HepG2 (cell line): ENCODE data around the gene MYO1B. TPM values are rescaled to one million over a fixed set of nuclear protein-coding genes. Genes with fewer than 3 reads are reported as not detected.

ENCODE experiments used
- ARHGAP35 ChIP-seq: sonication (generic); formaldehyde crosslinking; IDR thresholded peaks from 2 replicates; pipeline ENCODE4 v1.9.0; 2022; ENCODE audit warnings: mild to moderate bottlenecking, inconsistent platforms, moderate library complexity, missing genetic modification reagents, borderline replicate concordance
- BRD4 ChIP-seq: sonication (generic); formaldehyde crosslinking; IDR thresholded peaks from 2 replicates; pipeline ENCODE4 v1.4.0; 2020; ENCODE audit warnings: missing genetic modification reagents
- CC2D1A ChIP-seq: sonication (generic); formaldehyde crosslinking; IDR thresholded peaks from 2 replicates; pipeline ENCODE4 v1.8.1; 2023; ENCODE audit warnings: mild to moderate bottlenecking, missing genetic modification reagents
- GZF1 ChIP-seq: sonication (generic); formaldehyde crosslinking; IDR thresholded peaks from 2 replicates; pipeline ENCODE4 v1.5.1; 2020; ENCODE audit warnings: mild to moderate bottlenecking, missing genetic modification reagents
- HOMEZ ChIP-seq: IDR thresholded peaks from 2 replicates; pipeline ENCODE4 v1.6.1; 2016; ENCODE audit warnings: low read depth
- KLF9 ChIP-seq: IDR thresholded peaks from 2 replicates; pipeline ENCODE4 v1.6.1; 2016; ENCODE audit warnings: low read depth
- MTF2 ChIP-seq: sonication (generic); formaldehyde crosslinking; IDR thresholded peaks from 2 replicates; pipeline ENCODE4 v1.5.0; 2020; ENCODE audit warnings: missing genetic modification reagents, borderline replicate concordance
- NFKBIZ ChIP-seq: IDR thresholded peaks from 2 replicates; pipeline ENCODE4 v1.6.1; 2018; ENCODE audit warnings: missing genetic modification reagents, missing compliant biosample characterization
- NR3C1 ChIP-seq: sonication (generic); formaldehyde crosslinking; IDR thresholded peaks from 2 replicates; pipeline ENCODE4 v1.4.0; 2020; ENCODE audit warnings: missing genetic modification reagents
- PBX2 ChIP-seq: IDR thresholded peaks from 2 replicates; pipeline ENCODE4 v1.6.1; 2016; ENCODE audit warnings: control low read depth
- PHF8 ChIP-seq: sonication (generic); formaldehyde crosslinking; IDR thresholded peaks from 2 replicates; pipeline ENCODE4 v1.5.0; 2020; ENCODE audit warnings: missing genetic modification reagents
- POGZ ChIP-seq: sonication (generic); formaldehyde crosslinking; IDR thresholded peaks from 2 replicates; pipeline ENCODE4 v1.4.0; 2020; ENCODE audit warnings: mild to moderate bottlenecking, missing genetic modification reagents
- POLR2G ChIP-seq: fragments of 200-400 bp; formaldehyde crosslinking; IDR thresholded peaks from 2 replicates; pipeline ENCODE4 v1.6.1; 2018; ENCODE audit warnings: mild to moderate bottlenecking, low read depth, low read length, moderate library complexity
- RARG ChIP-seq: sonication (generic); formaldehyde crosslinking; IDR thresholded peaks from 2 replicates; pipeline ENCODE4 v1.4.0; 2020; ENCODE audit warnings: low read depth, mild to moderate bottlenecking, missing genetic modification reagents
- RFX5 ChIP-seq: IDR thresholded peaks from 2 replicates; pipeline ENCODE4 v1.6.1; 2011; ENCODE audit warnings: low read depth, low read length, improper control_type of control experiment
- RORA ChIP-seq: sonication (generic); formaldehyde crosslinking; IDR thresholded peaks from 2 replicates; pipeline ENCODE4 v1.5.0; 2020; ENCODE audit warnings: mild to moderate bottlenecking, missing genetic modification reagents, moderate library complexity
- SP5 ChIP-seq: IDR thresholded peaks from 2 replicates; pipeline ENCODE4 v1.6.1; 2016; ENCODE audit warnings: low read depth, borderline replicate concordance
- SPEN ChIP-seq: sonication (generic); formaldehyde crosslinking; IDR thresholded peaks from 2 replicates; pipeline ENCODE4 v1.5.1; 2020; ENCODE audit warnings: low read depth, mild to moderate bottlenecking, missing genetic modification reagents
- TERF1 ChIP-seq: sonication (generic); formaldehyde crosslinking; IDR thresholded peaks from 2 replicates; pipeline ENCODE4 v1.8.0; 2022; ENCODE audit warnings: mild to moderate bottlenecking, missing genetic modification reagents, moderate library complexity
- THAP7 ChIP-seq: sonication (generic); formaldehyde crosslinking; IDR thresholded peaks from 2 replicates; pipeline ENCODE4 v1.8.1; 2023; ENCODE audit warnings: mild to moderate bottlenecking, missing genetic modification reagents
- TRAFD1 ChIP-seq: sonication (generic); formaldehyde crosslinking; IDR thresholded peaks from 2 replicates; pipeline ENCODE4 v1.5.1; 2020; ENCODE audit warnings: missing genetic modification reagents, mild to moderate bottlenecking, borderline replicate concordance
- TRIM24 ChIP-seq: sonication (generic); formaldehyde crosslinking; IDR thresholded peaks from 2 replicates; pipeline ENCODE4 v1.8.0; 2022; ENCODE audit warnings: mild to moderate bottlenecking, missing genetic modification reagents
- ZBTB20 ChIP-seq: sonication (generic); formaldehyde crosslinking; IDR thresholded peaks from 2 replicates; pipeline ENCODE4 v1.8.1; 2023; ENCODE audit warnings: missing genetic modification reagents, low read depth, mild to moderate bottlenecking, borderline replicate concordance
- ZNF354B ChIP-seq: sonication (generic); formaldehyde crosslinking; IDR thresholded peaks from 2 replicates; pipeline ENCODE4 v1.8.0; 2022; ENCODE audit warnings: mild to moderate bottlenecking, missing genetic modification reagents
- ZNF607 ChIP-seq: sonication (generic); formaldehyde crosslinking; IDR thresholded peaks from 2 replicates; pipeline ENCODE4 v1.5.1; 2020; ENCODE audit warnings: missing genetic modification reagents, mild to moderate bottlenecking, borderline replicate concordance
- polyA plus RNA-seq, 8 experiments: library from polyadenylated mRNA; depleted of rRNA in 3 of 8; stranded (reverse) in 7 of 8; unstranded in 1 of 8; fragments of >200 nt; fragmentation: Illumina TruSeq in 4 of 8; extraction: Trizol in 4 of 8; gene quantifications; 2 replicates each; pipeline versions ENCODE4 v1.2.1 to v1.2.3, GENCODE V29; 2011 to 2016; ENCODE audit warnings: low read depth in 4 of 8, missing spikeins in 1 of 8, mixed read lengths in 1 of 8; ENCODE audit not compliant: insufficient read depth in 1 of 8
- total RNA-seq, 5 experiments: library from RNA; depleted of rRNA; stranded (reverse); fragments of >200 nt; fragmentation: Illumina TruSeq; extraction: Trizol; gene quantifications; 2 replicates each; pipeline ENCODE4 v1.2.3, GENCODE V29; 2016; ENCODE audit warnings: low read depth in 1 of 5

Gene MYO1B
- total and polyA plus RNA-seq, 2 of the 13 experiments (the other 11 are each of a cell fraction or from before 2014, with no cell fraction given): 36.9 to 89.8 TPM

- TF ChIP-seq THAP7 (no peak), TRIM24 (CRISPR knock-in tag) (no peak), SPEN (no peak), KLF9 (CRISPR knock-in tag) (no peak), ZBTB20 (CRISPR knock-in tag) (0 out of 2 replicates have a peak, but pooled peaks have one; percentile 28), ZNF354B (no peak), ZNF607 (CRISPR knock-in tag) (no peak), TRAFD1 (CRISPR knock-in tag) (peak; percentile 46; the same call in 1 of the 2 replicates), SP5 (CRISPR knock-in tag) (no peak), RARG (CRISPR knock-in tag) (no peak), MTF2 (no peak), RFX5 (no peak), POGZ (CRISPR knock-in tag) (0 out of 2 replicates have a peak, but pooled peaks have one; percentile 38), ARHGAP35 (CRISPR knock-in tag) (no peak), GZF1 (CRISPR knock-in tag) (no peak), BRD4 (CRISPR knock-in tag) (no peak), CC2D1A (CRISPR knock-in tag) (no peak), PBX2 (CRISPR knock-in tag) (no peak), HOMEZ (peak; percentile 65; the same call in 1 of the 2 replicates), NR3C1 (no peak), TERF1 (no peak), PHF8 (no peak), NFKBIZ (CRISPR knock-in tag) (no peak), POLR2G (no peak), RORA (no peak)
These were observed 83.1 kb downstream of the MYO1B start (continued) for GRCh38 chr2:191328150-191328809.
